ENCODE measurements around the gene ICAM2.
A peak's percentile ranks its signal among the peaks of the same experiment; 100 is the strongest.

ICAM2 gene

DNA sequence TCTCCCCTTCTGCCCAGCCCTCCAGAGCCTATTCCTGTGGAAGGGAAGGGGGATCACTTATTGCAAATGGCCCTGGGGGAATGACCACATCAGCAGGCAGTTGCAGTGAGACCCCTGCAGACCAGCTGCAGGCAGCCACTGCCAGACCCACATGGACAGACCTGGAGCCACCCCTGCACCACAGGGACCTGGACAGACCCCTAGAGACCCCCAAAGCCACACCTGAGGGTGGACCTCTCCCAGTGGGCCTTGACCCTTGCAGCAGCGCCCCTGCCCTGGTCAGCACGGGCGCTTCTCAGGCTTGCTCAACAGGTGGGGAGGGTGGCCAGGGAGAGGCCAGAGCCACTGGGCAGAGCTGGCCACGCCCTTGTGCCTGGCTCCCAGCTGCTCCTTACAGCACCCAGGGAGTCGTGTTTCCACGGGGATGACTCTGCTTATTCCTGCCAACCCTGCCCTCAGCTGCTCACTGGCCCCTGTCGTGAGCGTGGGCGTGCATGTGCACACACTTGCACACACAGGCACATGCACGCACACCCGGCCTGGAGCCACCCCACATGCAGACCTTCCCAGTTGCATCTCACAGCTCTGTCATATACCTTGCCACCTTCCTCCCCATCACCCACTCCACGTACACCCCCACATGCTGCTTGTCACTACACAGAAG is 46.4 kb downstream of the ICAM2 start:
- no peak for DNase-seq

DNA sequence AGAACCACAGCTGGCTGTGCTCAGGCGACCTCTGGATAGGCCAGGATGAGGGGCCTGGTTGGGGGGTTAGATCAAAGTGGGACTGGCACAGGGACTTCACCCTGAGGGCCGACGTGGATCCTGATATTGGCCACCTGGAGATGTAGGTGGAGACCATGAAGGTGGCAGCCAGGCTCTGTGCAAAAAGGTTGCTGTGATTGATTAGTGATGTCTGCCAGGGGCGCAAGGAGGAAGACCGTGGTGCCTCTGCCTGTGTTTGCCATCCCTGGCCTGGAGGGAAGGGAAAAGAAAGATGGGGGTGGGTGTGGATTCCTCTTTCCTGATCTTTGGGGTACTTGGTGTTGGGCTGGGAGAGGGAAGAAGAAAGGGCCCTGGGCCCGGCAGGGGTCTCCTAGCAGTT is 47.2 kb downstream of the ICAM2 start:
- DNase-seq, result no peak

DNA sequence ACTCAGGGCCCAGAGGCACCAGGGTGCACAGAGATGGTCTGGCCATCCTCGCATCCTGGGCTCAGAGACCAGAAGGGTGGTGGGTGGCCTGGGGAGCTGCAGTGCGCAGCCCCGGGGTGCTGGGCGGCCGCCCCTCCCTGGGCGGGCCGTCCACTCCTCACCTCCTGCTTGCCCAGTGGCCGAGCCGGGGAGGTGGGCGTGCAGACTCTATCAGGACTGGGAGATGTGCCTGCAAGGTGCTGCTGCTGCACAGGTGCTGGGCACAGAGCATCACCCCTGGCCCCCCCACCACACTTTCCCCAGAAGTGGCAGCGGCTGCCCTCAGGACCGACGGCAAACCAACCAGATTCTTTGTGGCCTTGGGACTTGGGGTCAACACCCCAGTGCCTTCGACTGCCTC is 47.6 kb downstream of the ICAM2 start, which contains the start of gene SCN4A:
Gene SCN4A, minus strand, starts transcription at position 123 of the 400 bp plus-strand sequence. Its CDS starts 77 bp downstream, at position 46.
- no peak for DNase-seq

DNA sequence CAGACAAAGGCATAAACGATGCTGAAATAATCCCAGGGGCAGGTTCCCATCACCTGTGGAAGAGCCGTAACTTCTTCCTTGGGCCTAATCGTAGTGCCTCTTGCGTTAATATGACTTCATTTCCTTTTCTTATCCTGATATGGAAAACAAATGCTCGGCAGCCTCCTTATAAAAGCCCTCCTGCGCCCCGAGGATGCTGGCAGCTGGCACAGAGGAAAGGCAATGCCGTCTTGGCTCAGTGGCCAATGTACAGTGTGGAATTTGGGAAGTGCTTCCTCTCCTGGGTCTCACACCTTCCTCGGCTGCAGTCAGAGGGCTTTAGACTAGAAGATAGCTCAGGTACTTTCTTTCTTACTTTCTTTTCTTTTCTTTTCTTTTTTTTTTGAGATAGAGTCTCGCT is 51.2 kb downstream of the ICAM2 start:
- DNase-seq, result no peak

DNA sequence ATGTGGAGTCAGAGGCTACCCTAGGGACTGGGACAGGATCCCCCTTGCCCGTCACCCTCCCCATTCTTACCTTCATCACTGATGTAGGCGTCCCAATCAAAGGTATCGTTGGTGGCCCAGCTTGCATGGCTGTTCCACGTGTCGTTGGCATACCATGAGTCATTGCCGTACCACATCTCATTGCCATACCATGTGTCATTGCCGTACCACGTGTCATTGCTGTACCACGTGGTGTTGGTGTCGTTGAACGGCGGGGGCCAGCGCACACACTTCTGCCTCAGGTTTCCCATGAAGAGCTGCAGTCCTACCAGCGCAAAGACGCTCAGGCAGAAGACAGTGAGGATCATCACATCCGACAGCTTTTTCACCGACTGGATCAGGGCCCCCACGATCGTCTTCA is 52.5 kb downstream of the ICAM2 start:
- no peak for DNase-seq

DNA sequence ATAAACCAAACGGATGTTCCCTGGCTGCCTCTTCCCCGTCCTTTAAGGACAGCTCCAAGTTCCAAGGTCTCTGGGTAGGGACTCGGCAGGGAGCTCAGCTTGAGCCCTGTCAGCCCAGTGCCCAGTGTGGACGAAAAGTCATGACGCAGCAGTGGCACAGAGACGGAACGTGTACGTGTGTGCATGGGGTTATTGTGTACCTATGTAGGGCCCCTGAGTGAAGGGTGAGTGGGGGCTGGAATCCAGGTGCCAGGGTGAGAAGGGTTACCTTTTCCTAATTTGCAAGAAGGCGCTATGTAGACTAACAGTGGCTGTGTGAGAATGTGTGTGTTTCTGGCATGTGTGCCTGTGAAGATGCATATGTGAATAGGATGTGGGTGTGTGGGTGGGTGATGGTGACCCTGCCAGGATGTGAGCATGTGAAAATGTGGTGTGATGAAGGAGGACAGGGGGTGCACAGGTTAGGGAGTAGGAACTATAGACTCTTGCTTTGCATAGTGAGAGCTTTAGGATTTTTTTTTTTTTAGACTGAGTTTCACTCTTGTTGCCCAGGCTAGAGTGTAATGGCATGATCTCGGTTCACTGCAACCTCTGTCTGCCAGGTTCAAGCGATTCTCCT is 53.7 kb downstream of the ICAM2 start:
- peak; percentile 37 for DNase-seq

DNA sequence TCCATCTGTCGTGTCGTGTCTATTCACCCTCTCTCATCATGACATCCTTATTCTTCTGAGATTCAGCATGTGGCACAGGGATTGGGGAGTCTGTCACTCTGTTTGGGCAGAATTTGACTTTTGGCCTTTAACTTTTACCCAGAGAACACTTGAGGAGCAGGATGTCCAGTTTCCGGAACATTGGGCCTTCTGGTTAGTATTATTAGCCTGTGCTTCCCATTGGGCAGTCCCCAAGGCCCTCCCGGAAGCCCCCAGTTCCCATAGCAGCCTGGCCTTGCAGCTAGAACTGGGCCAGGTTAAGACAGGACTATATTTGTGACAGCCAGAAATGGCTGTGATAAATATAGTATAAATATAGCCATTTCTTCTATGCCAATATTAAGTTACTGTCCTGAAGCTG is 57.3 kb downstream of the ICAM2 start:
- DNase-seq, result no peak

DNA sequence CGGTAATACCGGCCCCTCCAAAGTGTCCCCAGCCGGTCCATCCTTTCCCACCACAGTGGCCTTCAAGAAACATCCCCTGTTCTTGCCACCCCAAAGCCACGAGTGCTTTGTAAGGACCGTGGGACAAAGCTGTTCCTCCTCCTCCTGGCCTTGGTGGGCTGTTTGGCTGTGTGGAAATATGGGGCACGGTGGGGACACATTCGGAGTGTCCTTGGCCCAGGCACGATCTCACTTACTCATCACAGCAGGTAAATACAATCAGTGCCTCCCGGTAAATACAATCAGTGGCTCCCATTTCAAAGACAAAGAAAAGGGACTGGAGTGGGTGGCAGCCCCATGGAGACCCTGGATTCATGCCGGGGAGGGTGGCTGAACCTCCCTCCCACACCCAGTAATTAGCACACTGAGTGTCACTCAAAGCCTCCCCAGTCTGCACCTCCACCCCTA is 58.1 kb downstream of the ICAM2 start:
- DNase-seq, result no peak

DNA sequence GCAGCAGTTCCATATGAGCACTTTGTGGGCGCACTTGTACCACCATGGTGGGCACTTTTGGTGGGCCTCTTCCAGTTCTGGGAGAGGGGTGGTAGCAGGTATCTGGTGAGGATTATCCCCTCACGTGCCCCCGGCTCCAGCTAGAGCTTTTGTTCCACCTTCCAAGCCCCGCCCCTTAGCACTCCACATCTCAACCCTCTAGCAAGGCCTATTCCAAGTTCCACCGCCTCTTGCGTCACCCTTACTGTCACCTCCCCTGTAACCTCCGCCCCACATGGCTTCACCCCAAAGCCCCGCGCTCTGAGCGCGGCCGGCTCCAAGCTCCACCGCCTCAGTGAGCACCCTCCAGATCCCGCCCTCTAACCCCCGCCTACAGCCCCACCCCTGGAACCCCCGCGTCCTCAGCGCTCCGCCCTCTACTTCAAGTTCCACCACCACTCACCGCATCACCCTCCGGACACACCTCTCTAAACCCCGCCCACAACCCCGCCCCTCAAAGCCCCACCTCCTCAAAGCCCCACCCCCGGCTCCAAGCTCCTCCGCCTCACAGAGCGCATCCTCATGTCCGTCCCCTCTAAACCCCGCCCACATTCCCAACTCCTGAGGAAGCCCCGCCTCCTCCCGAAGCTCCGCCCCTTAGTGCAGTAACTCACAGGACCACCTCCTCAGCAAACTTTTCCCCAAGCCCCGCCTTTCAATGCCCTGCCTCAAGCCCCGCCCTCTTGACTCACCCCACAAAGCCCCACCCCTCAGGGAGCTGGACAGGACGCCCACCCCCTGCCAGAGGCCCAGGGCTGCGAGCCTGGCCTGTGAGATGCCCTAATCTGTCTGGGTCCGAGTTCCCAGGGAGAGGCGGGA is 58.8 kb downstream of the ICAM2 start:
- peak; percentile 53 for DNase-seq

DNA sequence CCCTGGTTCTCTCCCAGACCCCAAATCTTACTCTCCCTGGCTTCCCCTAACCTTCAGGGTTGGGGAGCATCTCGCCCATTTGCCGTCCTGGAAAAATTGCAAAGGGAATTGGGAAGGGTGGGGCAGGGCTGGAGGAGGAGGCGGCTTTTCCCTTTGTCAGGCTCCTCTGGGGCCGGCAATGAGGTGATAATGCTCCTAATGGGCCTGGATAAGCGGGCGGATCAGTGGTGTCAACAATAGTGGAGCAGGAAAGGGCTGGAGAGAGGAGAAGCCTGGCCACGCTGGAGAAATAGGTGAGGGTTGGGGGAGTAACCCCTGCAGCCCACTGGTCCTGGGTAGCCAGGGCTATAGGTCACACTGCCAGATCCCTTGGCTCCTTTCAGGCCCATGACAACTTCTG is 60.0 kb downstream of the ICAM2 start:
- DNase-seq, result no peak

DNA sequence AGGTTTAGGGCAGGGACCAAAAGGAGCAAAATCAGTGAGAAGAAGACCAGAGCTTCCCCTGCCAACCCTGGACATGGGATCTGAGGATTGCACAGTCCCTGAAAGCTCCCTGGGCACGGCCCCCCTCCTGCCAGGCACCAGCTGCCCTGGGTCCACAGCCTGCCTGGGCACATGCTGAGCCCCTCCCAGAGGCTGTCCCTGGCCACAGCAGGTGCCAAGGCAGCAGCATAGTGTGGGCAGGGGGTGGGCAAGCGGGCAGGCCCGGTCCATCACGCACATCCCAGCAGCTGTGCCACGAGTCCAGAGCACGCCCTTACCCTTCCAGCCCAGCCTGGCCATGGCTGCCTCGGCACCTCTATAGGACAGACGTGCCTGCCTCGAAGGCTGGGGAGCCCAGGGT is 60.4 kb downstream of the ICAM2 start:
- DNase-seq, result no peak

DNA sequence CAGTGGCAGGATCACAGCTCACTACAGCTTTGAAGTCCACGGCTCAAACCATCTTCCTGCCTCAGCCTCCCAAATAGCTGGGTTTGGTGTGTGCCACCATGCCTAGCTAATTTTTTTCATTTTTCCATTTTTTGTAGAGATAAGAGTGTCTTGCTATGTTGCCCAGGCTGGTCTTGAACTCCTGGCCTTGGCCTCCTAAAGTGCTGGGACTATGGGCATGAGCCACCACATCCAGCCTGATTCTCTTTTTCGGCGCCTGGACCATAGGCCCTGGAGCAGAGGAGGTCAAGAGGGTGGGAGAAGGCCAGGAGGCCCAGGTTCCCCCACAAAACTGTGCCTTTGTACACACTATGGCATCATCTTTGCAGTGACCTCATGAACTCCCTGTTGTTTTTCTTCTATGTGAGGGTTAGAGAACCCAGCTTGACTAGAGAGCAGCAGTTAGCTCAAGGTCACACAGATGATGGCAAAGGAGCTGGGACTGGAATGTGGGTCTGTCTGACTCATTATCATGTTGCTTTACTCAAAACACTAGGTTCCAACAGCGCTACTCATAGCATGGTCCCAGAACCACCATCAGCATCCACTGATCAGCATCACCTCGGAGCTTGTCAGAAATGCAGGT is 64.0 kb downstream of the ICAM2 start:
- no peak for DNase-seq

DNA sequence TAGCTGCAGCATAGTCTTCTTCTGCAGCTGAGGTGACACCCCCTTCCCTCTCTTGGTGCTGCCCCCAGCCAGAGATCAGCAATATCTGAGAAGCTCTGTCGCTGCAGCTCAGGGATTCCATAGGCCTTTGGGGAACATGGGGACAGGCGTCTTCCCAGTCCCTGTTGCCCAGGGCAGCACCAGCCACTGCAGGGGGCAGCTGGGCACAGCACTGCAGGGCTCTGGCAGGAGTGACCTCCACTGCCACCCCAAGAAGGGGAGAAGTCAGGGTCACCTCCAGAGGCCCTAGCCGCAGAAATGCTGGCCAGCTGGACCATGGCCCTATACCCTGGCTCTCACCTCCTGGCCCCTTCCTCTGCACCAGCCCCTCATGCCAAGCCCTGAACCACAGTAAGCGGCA is 64.6 kb downstream of the ICAM2 start:
- DNase-seq, result no peak

DNA sequence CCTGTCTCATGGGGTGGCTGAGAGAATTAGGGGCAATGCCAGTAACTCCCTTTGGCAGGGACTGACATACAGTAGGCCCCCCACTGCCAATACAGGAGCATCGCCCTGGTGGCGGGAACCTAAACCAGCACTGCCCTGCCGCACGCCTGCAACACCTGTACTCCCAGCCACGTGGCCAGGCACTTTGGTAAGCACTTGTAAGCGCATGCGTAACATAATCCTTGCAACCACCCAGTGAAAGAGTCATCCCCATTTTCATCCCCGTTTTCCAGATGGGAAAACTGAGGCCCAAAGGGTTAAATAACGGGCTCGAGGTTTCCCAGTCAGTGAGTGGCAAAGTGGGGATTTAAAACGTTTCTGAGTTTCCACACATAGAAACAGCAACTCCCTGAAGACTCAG is 65.2 kb downstream of the ICAM2 start:
- DNase-seq, result no peak

DNA sequence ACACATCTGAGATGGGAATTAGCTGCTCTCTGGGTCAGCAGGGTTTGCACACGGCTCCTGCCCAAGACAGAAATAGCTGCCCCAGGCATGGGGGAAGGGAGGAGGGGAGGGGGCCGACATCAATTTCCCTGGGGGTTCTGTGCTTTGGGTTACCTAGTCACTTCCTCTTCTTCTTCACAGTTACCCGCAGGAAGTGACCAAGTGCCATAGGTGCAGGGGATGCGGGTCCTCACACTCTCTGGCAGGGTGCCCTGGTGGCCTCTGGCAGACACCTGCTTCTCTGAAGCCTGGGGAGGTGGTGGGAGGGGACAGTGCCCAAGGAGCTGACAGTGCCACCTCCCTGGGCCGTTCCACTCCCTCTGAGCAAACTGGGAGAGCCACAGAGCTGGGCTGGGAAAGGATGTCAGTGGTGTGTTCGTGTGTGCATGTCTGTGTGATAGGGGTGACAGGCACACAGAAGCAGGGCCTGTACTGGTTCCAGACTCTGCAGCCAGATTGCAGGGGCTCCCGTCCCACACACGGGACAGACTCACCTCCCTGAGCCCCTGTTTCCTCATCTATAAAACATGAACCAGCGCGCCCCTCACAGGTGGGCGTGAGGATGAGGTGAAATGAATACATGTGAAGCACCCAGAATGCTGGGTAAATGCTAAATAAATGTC is 65.9 kb downstream of the ICAM2 start:
- DNase-seq, result peak; percentile 49

Measured in CD4-positive, alpha-beta T cell treated with Interleukin-10 for 1 hour (primary cell).